Panc1 (cell line): ENCODE results near the gene ARHGAP8. TPM values are rescaled to one million over a fixed set of nuclear protein-coding genes. Genes with fewer than 3 reads are reported as not detected.

Source experiments
- ATAC-seq: fragments of 200-7000 bp; cut with Tn5 transposase; 2 replicates; pipeline ENCODE4 v1.9.1; 2020; ENCODE audit warnings: mild to moderate bottlenecking, moderate library complexity
- BruUV-seq: library from RNA; stranded (reverse); fragments of 400-500 nt; replicated peaks from 2 replicates; lab custom pipeline; 2021; lab: Mats Ljungman, UMichigan
- CTCF ChIA-PET: fragments of 300-600 bp; sonication (Branson Sonifier 250); formaldehyde crosslinking; loops from one replicate; lab custom pipeline; 2022; ENCODE audit warnings: antibody characterized with exemption; lab: Charles Lee
- POLR2A ChIA-PET: fragments of 300-600 bp; sonication (Branson Sonifier 250); formaldehyde crosslinking; loops from one replicate; lab custom pipeline; 2022; ENCODE audit warnings: antibody characterized with exemption; lab: Charles Lee
- DNase-seq: peaks from one replicate; pipeline ENCODE4 v3.0.0-alpha.2; 2010; ENCODE audit warnings: low read depth, low spot score
- H3K27ac ChIP-seq: 2 replicates; pipeline ENCODE4 v1.5.1; 2011; ENCODE audit warnings: mild to moderate bottlenecking, low read length, inconsistent platforms
- H3K27me3 ChIP-seq: fragments of 200-500 bp; sonication (Bioruptor generic); 2 replicates; pipeline ENCODE4 v1.6.0; 2014; ENCODE audit warnings: low read length, inconsistent platforms; ENCODE audit not compliant: control insufficient read depth, insufficient read depth
- H3K36me3 ChIP-seq: fragments of 200-500 bp; sonication (Bioruptor generic); 2 replicates; pipeline ENCODE4 v1.5.1; 2014; ENCODE audit warnings: inconsistent platforms, mild to moderate bottlenecking, low read length, moderate library complexity; ENCODE audit not compliant: control insufficient read depth, insufficient read depth
- H3K4me1 ChIP-seq: 2 replicates; pipeline ENCODE4 v1.5.1; 2011; ENCODE audit warnings: inconsistent platforms, mild to moderate bottlenecking, low read length, moderate library complexity; ENCODE audit not compliant: control insufficient read depth, insufficient read depth
- H3K4me3 ChIP-seq, 2 experiments: 2 replicates each; pipeline ENCODE4 v1.5.1; 2011 to 2012; ENCODE audit warnings: low read depth in 2 of 2, low read length in 2 of 2, mild to moderate bottlenecking in 2 of 2, inconsistent platforms in 1 of 2, moderate library complexity in 1 of 2
- H3K9me3 ChIP-seq: fragments of 200-500 bp; sonication (Bioruptor generic); 2 replicates; pipeline ENCODE4 v1.5.1; 2014; ENCODE audit warnings: low read depth, mild to moderate bottlenecking, inconsistent platforms, low read length, moderate library complexity; ENCODE audit not compliant: control insufficient read depth, insufficient read depth
- CTCF ChIP-seq: fragments of 450-650 bp; IDR thresholded peaks from 2 replicates; pipeline ENCODE4 v1.5.1; 2017; ENCODE audit warnings: mild to moderate bottlenecking
- POLR2AphosphoS5 ChIP-seq: IDR thresholded peaks from 2 replicates; pipeline ENCODE4 v1.6.1; 2012; ENCODE audit warnings: mild to moderate bottlenecking, low read depth, low read length, moderate library complexity
- REST ChIP-seq, 2 experiments: IDR thresholded peaks; 2 replicates each; pipeline ENCODE4 v1.6.1; 2011 to 2012; ENCODE audit warnings: low read depth in 2 of 2, control low read depth in 1 of 2, low read length in 1 of 2, mild to moderate bottlenecking in 1 of 2, moderate library complexity in 1 of 2; ENCODE audit not compliant: insufficient read depth in 1 of 2
- SIN3A ChIP-seq: IDR thresholded peaks from 2 replicates; pipeline ENCODE4 v1.6.1; 2012; ENCODE audit warnings: low read depth, mild to moderate bottlenecking, low read length, moderate library complexity, borderline replicate concordance; ENCODE audit not compliant: insufficient read depth
- TCF7L2 ChIP-seq: IDR thresholded peaks from 2 replicates; pipeline ENCODE4 v1.6.1; 2011; ENCODE audit warnings: mild to moderate bottlenecking, low read depth, low read length, inconsistent platforms
- in situ Hi-C: cut with HindIII; loops from 2 replicates; pipeline ENCODE4 v1.10.0; 2016; ENCODE audit warnings: low sequenced_read_pairs, low pct_unique_long_range_greater_than_20kb
- intact Hi-C: fragments of 100-400 bp; cut with micrococcal nuclease; formaldehyde crosslinking; loops from one replicate; pipeline ENCODE4 v1.10.0; 2022; ENCODE audit not compliant: unreplicated experiment
- total RNA-seq: library from RNA; stranded (reverse); gene quantifications from one replicate; pipeline ENCODE4 v1.2.1, GENCODE V29; 2021; ENCODE audit not compliant: unreplicated experiment

ARHGAP8 gene
- total RNA-seq, 1 experiment from 2014 or later, result 9.2 TPM

- Histone ChIP-seq H3K36me3 (no peaks in the 10 kb centered on the region), H3K4me3 (no peak overlapping the region), H3K9me3 (no peaks in the 10 kb centered on the region), H3K27me3 (no peaks in the 10 kb centered on the region), H3K4me1 (no peaks in the 10 kb centered on the region), H3K27ac (no peak overlapping the region)
- POLR2A ChIA-PET, result no interaction called here
- no peak for DNase-seq
- no TSS peak for BruUV-seq
- intact Hi-C loops (loop anchor here (5.0 to 10.0 kb wide), 2 partner anchors 142 to 270 kb away; no protein-coding TSS in a partner anchor), in situ Hi-C loops (no loop called here)
- ATAC-seq, result no peak
- TF ChIP-seq CTCF (no peak), SIN3A (no peak), TCF7L2 (no peak), POLR2AphosphoS5 (no peak), REST (IDR thresholded peaks at IDR 0.05; ENCODE audit: insufficient read depth in 1 of 2, low read depth in 2 of 2, low read length in 1 of 2) (no peak)
- CTCF ChIA-PET, result no interaction called here
These were observed 70.2 kb downstream of the ARHGAP8 start for GRCh38 chr22:44822534-44822933.

- ATAC-seq, result no peak
- no peaks in the 10 kb centered on the region for H3K9me3 ChIP-seq
- intact Hi-C loops, result loop anchor here (5.0 to 10.0 kb wide), 2 partner anchors 141 to 269 kb away; no protein-coding TSS in a partner anchor
- ChIA-PET CTCF (no interaction called here), POLR2A (no interaction called here)
- no TSS peak for BruUV-seq
- H3K4me1 ChIP-seq, result no peaks in the 10 kb centered on the region
- H3K36me3 ChIP-seq, result no peaks in the 10 kb centered on the region
- no peak for DNase-seq
- no peak for TF ChIP-seq CTCF
- no peak for TF ChIP-seq POLR2AphosphoS5
- TF ChIP-seq SIN3A, result no peak
- TF ChIP-seq REST (IDR thresholded peaks at IDR 0.05; ENCODE audit: insufficient read depth in 1 of 2, low read depth in 2 of 2, low read length in 1 of 2), result no peak
- TF ChIP-seq TCF7L2, result no peak
- in situ Hi-C loops, result no loop called here
- no peaks in the 10 kb centered on the region for H3K27me3 ChIP-seq
- no peak overlapping the region for H3K4me3 ChIP-seq
- H3K27ac ChIP-seq, result no peak overlapping the region
These were observed 71.0 kb downstream of the ARHGAP8 start for GRCh38 chr22:44823396-44823795.
